ENCODE results near the gene ERN1. TPM values are rescaled to one million over a fixed set of nuclear protein-coding genes. Genes with fewer than 3 reads are reported as not detected.

The ERN1 gene
- total and polyA plus RNA-seq, 3 donors from 2014 or later, result 7.0 to 13.0 (median 12.8) TPM

DNA sequence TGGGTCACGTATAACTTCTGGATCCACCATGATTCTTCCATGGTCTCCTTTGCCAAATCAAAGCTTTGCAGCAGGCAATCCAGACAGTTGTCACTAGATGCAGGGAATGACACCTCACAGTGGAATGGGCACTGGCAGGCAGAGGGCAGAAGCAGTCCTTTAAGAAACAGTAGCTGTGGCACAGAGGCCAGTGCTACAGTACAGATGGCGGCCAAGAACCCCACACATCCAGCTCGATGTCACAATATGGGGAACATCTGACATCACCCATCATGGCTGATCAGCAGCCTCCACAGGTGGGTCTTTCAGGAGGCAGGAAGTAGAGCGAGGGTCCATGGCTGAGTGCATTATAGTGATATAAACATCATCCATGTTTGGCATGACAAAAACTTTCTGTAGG is 18.8 kb upstream of the ERN1 start:
- H3K9me3 ChIP-seq, result no peaks in the 10 kb centered on the region
- TF ChIP-seq, protein P1, sequence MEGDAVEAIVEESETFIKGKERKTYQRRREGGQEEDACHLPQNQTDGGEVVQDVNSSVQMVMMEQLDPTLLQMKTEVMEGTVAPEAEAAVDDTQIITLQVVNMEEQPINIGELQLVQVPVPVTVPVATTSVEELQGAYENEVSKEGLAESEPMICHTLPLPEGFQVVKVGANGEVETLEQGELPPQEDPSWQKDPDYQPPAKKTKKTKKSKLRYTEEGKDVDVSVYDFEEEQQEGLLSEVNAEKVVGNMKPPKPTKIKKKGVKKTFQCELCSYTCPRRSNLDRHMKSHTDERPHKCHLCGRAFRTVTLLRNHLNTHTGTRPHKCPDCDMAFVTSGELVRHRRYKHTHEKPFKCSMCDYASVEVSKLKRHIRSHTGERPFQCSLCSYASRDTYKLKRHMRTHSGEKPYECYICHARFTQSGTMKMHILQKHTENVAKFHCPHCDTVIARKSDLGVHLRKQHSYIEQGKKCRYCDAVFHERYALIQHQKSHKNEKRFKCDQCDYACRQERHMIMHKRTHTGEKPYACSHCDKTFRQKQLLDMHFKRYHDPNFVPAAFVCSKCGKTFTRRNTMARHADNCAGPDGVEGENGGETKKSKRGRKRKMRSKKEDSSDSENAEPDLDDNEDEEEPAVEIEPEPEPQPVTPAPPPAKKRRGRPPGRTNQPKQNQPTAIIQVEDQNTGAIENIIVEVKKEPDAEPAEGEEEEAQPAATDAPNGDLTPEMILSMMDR (IDR thresholded peaks at IDR 0.05), result no peak
- TF ChIP-seq POLR2A (IDR thresholded peaks at IDR 0.05), result no peak
- no peak overlapping the region for H3K4me3 ChIP-seq
- DNase-seq, result peak; percentile 34
- H3K36me3 ChIP-seq (ENCODE audit: low read depth, missing control alignments), result no peaks in the 10 kb centered on the region
- intact Hi-C loops (cut with DNase I; ENCODE audit: low total_unique reads), result no loop called here
- 92 to 94% methylated on average over 4 of the region's 4 CpGs for WGBS, 2 donors
- H3K4me1 ChIP-seq, result peaks cover 22% of the 10 kb centered on the region
- H3K27ac ChIP-seq, result peak overlapping the region in 1 of 2 donors; percentile 3
- no peaks in the 10 kb centered on the region for H3K27me3 ChIP-seq

DNA sequence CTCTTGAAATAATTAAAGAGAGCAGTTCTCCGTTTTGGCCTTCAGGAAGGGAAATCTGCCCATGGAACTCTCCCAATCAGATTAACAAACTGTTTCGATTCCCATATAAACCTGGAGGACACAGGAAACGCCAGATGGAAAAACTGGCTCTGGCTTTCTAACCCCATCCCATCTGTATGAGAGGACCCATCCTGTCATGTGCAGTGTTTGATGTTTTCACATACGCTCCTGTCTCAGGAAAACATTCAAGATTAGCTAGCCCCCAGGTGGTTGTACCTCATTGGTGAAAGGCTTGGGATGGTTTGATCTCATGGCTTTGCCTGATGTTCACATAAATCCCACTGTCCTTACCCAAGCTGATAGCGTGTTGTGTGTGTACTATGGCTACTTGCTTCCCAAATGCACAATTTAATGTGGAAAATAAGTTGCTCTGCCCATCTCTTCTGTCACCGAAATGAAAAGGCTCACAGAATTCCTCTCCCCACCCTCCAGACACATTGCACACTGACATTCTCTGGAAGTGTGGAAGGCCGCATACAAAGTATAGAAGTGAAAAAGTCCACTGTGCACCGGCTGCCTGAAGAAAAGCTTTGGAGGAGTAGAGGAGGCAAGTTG is 18.2 kb upstream of the ERN1 start:
- no peaks in the 10 kb centered on the region for H3K36me3 ChIP-seq (ENCODE audit: low read depth, missing control alignments)
- no peak overlapping the region for H3K4me3 ChIP-seq
- H3K27me3 ChIP-seq, result no peaks in the 10 kb centered on the region
- intact Hi-C loops (cut with DNase I; ENCODE audit: low total_unique reads), result no loop called here
- no peak for TF ChIP-seq POLR2A (IDR thresholded peaks at IDR 0.05)
- DNase-seq, result no peak
- peak overlapping the region in 1 of 2 donors; percentile 3 for H3K27ac ChIP-seq
- WGBS, 2 donors, result 55 to 57% methylated on average over 8 of the region's 8 CpGs
- no peaks in the 10 kb centered on the region for H3K9me3 ChIP-seq
- H3K4me1 ChIP-seq, result peaks cover 22% of the 10 kb centered on the region

DNA sequence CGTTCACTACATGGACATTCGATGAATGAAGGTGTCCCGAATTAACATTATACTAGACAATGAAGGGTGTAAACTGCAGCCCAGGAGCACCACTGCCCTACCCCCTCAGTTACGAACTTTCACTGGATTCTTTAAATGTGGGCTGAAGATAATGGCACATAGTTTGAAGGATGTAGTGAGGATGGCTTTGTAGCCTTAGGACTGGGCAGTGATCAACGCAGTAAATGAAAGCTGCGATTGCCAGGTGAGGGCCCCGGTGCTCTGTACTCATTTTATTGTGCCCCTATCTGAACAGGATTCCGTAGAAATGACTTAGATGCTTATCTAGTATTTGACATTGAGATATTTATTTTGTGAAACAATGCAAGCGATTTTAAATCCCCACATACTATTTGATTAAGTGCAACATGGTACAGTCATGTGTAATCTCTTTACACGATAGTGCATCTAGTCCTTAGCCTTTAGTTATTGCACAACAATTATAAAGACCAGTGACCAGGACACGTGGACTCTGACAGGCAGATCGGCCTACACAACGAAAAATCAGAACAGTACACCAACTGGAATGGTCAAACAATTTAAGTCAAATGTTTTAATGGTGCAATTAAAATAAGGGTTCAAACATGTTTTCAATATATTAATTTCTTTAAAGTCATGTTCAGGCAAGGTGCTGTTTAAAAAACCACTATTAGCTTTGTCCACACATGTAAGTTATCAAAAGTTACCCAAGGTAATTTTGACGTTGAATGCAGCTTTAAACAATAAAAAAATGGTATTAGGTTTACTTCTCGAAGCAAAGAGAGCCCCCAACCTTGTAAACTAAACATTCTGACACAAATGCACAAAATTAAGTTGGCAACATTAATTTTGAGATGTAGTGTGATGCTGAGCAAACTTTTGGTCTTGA is 17.4 kb upstream of the ERN1 start:
- no peaks in the 10 kb centered on the region for H3K9me3 ChIP-seq
- peaks cover 22% of the 10 kb centered on the region for H3K4me1 ChIP-seq
- no peaks in the 10 kb centered on the region for H3K36me3 ChIP-seq (ENCODE audit: low read depth, missing control alignments)
- WGBS, 2 donors, result 31 to 38% methylated on average over 15 of the region's 15 CpGs
- intact Hi-C loops (cut with DNase I; ENCODE audit: low total_unique reads), result no loop called here
- H3K4me3 ChIP-seq, result no peak overlapping the region
- peak overlapping the region in 1 of 2 donors; percentile 88 for H3K27ac ChIP-seq
- no peak for DNase-seq
- TF ChIP-seq, protein P1 (IDR thresholded peaks at IDR 0.05), result no peak
- TF ChIP-seq POLR2A (IDR thresholded peaks at IDR 0.05), result no peak
- H3K27me3 ChIP-seq, result no peaks in the 10 kb centered on the region

DNA sequence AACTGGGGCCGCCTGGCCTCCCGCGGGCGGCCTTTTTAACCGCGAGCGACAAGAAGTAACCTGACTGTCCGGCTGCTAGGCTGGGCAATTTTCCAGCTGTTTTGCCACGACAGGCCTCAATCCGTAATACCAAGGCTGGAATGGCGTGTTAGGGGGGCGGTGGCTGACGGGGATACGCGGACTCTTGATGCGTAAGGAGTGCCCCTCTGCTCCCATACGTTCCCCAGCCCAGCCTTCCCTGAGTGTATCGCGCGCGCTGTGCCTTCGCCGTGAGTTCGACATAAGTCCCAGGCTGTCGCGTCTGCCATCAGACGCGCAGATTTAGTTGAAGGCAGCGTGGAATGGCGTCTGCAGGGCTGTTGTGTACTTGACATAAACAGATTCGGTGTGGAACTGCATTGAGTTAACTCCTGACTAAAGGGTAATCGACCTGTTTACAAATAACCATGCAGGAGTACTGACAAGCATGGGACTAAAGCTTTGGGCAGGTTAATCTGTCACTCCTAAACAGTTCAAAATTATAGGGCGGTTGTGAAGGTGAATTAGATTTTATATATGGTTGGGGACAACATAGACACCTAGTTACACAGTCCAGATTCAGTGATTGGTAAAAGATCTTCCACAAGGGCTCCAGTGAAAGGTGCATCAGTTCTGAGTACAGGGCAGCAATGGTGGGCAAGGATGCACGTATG is 16.6 kb upstream of the ERN1 start:
- H3K4me1 ChIP-seq, result peaks cover 18% of the 10 kb centered on the region
- no peaks in the 10 kb centered on the region for H3K36me3 ChIP-seq (ENCODE audit: low read depth, missing control alignments)
- no peaks in the 10 kb centered on the region for H3K27me3 ChIP-seq
- H3K9me3 ChIP-seq, result no peaks in the 10 kb centered on the region
- intact Hi-C loops (cut with DNase I; ENCODE audit: low total_unique reads), result no loop called here
- H3K27ac ChIP-seq, result peak overlapping the region; percentile 87 to 88
- WGBS, 2 donors, result 5 to 9% methylated on average over 19 to 31 of the region's 34 CpGs
- peak overlapping the region; percentile 62 to 72 for H3K4me3 ChIP-seq
- peak; percentile 67 for DNase-seq
- TF ChIP-seq, protein P1 (IDR thresholded peaks at IDR 0.05), result no peak
- TF ChIP-seq POLR2A (IDR thresholded peaks at IDR 0.05), result no peak
